WI38 (cell line): ENCODE data around the gene MACROD2.
"Not testable (repeated sequence)": the region's sequence is repeated elsewhere in the genome, so short reads cannot be mapped to it uniquely, and the experiment has no call there.

Experiments used
- H3K4me3 ChIP-seq: 2 replicates; pipeline ENCODE4 v1.5.1; 2011; ENCODE audit warnings: low read depth, mild to moderate bottlenecking, control low read depth, low read length
- TF ChIP-seq, protein P1 (sequence below): IDR thresholded peaks from 2 replicates; pipeline ENCODE4 v1.5.1; 2012; ENCODE audit warnings: low read depth, mild to moderate bottlenecking, control low read depth, low read length

Gene MACROD2

GRCh38 chr20:15802020-15802419 lies 1806.7 kb downstream of the MACROD2 start:
- TF ChIP-seq, protein P1, sequence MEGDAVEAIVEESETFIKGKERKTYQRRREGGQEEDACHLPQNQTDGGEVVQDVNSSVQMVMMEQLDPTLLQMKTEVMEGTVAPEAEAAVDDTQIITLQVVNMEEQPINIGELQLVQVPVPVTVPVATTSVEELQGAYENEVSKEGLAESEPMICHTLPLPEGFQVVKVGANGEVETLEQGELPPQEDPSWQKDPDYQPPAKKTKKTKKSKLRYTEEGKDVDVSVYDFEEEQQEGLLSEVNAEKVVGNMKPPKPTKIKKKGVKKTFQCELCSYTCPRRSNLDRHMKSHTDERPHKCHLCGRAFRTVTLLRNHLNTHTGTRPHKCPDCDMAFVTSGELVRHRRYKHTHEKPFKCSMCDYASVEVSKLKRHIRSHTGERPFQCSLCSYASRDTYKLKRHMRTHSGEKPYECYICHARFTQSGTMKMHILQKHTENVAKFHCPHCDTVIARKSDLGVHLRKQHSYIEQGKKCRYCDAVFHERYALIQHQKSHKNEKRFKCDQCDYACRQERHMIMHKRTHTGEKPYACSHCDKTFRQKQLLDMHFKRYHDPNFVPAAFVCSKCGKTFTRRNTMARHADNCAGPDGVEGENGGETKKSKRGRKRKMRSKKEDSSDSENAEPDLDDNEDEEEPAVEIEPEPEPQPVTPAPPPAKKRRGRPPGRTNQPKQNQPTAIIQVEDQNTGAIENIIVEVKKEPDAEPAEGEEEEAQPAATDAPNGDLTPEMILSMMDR: no peak
- H3K4me3 ChIP-seq: no peak overlapping the region

GRCh38 chr20:15805154-15805553 lies 1809.8 kb downstream of the MACROD2 start:
- TF ChIP-seq, protein P1: no peak

DNA sequence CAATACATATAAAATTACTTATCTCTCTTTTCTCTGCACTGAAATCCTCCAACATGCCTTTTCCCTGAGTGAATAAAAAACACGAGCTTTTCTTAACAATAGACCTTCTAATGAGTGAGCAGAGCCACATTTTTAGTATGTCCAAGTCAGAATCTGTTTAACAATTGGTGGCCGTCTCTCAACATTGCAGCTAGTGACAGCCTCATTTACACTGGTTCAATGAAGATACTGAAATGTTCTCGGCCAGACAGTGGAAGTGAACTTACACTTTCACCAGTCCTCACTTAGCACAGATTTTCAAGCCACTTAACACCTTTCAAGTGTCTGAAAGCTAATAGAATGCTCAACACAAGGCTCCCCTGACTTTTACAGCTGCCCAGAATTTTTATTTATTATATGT lies 1810.8 kb downstream of the MACROD2 start:
- TF ChIP-seq, protein P1: no peak
- no peak overlapping the region for H3K4me3 ChIP-seq

More at GRCh38 chr20:15805154-15805553, 1809.8 kb downstream of the MACROD2 start:
- no peak overlapping the region for H3K4me3 ChIP-seq

- no peak overlapping the region for H3K4me3 ChIP-seq
- TF ChIP-seq, protein P1: no peak
Measured at GRCh38 chr20:15807271-15807670, 1812.0 kb downstream of the MACROD2 start.

DNA sequence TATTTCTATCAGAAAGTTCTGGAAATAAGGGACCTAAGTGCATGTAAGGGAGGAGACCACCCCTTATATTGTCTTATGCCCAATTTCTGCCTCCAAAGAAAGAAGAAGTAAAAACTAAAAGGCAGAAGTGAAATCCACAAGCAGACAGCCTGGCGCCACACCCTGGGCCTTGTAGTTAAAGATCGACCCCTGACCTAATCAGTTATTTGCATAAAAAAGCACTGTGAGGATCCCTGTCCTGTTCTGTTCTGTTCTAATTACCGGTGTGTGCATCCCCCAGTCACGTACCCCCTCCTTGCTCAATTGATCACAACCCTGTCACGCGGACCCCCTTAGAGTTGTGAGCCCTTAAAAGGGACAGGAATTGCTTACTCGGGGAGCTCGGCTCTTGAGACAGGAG lies 1812.5 kb downstream of the MACROD2 start:
- H3K4me3 ChIP-seq: not testable (repeated sequence)

DNA sequence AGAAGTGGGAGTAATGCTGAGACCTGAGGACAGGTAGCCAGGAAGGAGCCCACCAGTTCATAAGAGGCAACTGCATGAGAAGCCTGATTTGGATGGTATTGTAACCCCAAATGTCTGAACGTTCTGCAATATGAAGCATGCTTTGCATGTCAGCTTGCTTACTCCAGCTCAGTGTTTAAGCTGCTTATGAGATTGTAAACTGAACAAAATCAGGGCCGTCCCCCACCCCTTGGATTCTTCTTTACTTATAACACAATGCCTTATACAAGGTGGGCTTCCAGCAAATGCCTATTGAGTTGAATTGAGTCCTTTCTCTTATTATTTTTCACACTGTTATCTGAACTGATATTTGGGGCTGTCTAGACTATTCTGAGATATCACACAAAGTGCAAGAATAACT lies 1816.6 kb downstream of the MACROD2 start:
- no peak overlapping the region for H3K4me3 ChIP-seq
- TF ChIP-seq, protein P1: no peak

GRCh38 chr20:15812696-15813095 lies 1817.4 kb downstream of the MACROD2 start:
- TF ChIP-seq, protein P1: no peak
- H3K4me3 ChIP-seq: no peak overlapping the region

DNA sequence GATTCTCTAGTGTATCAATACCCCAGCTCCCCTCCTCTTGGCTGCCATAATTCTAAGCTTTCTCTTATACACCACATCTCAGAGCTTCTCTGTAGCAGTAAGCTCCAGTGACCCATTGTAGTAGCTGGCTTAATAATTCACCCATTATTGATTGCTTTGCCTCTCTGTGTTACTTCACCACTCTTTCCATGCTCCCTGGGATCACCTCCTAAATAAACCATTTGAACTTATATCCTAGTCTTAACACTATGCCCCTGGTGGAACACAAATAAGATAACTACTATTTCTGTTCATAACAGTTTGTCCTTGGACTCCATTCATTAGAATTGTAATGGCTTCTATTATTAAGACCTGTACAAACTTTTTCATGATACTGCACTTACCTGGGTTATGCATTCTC lies 1819.0 kb downstream of the MACROD2 start:
- TF ChIP-seq, protein P1: no peak
- H3K4me3 ChIP-seq: no peak overlapping the region
